ENCODE data around the gene SEM1. TPM values are rescaled to one million over a fixed set of nuclear protein-coding genes. Genes with fewer than 3 reads are reported as not detected.

SEM1 gene
- total and polyA plus RNA-seq, 9 of the 15 experiments (the other 6 are each of a cell fraction or from before 2014, with no cell fraction given), result 74.7 to 938 (median 454) TPM

GRCh38 chr7:96695581-96695980, 14.1 kb downstream of the SEM1 start:
- Histone ChIP-seq H3K27me3 (ENCODE audit: control insufficient read depth in 2 of 2, insufficient read depth in 2 of 2, low read length in 2 of 2) (no peaks in the 10 kb centered on the region), H3K9me1 (ENCODE audit: control insufficient read depth, insufficient read depth, low read length) (no peaks in the 10 kb centered on the region), H3K79me2 (ENCODE audit: control insufficient read depth, insufficient read depth, low read length) (peaks cover 67% of the 10 kb centered on the region), H3K4me1 (replicated peaks in 1 of 2; ENCODE audit: control insufficient read depth in 2 of 2, insufficient read depth in 2 of 2, low read length in 2 of 2) (no peaks in the 10 kb centered on the region), H2AFZ (ENCODE audit: low read depth, low read length) (no peak overlapping the region), H3K27ac (ENCODE audit: extremely low read depth, low read depth, low read length) (no peak overlapping the region), H3K9me3 (replicated peaks; ENCODE audit: control insufficient read depth, insufficient read depth, low read depth, low read length) (no peaks in the 10 kb centered on the region), H3K9ac (ENCODE audit: insufficient read depth in 1 of 2, low read depth in 2 of 2, low read length in 2 of 2) (no peak overlapping the region), H3K4me3 (no peak overlapping the region), H3K36me3 (ENCODE audit: control insufficient read depth, insufficient read depth, low read length) (peaks cover 29% of the 10 kb centered on the region), H3K4me2 (ENCODE audit: insufficient read depth, low read length) (no peak overlapping the region), H4K20me1 (replicated peaks; ENCODE audit: control insufficient read depth, insufficient read depth, low read length) (peaks cover 16% of the 10 kb centered on the region; the same call in 1 of the 2 replicates)
- ATAC-seq (no peak), FAIRE-seq (no peak), DNase-seq (ENCODE audit: extremely low read depth in 1 of 4, low spot score in 3 of 4) (no peak)
- intact Hi-C loops (cut with micrococcal nuclease), result no loop called here
- POLR2A ChIA-PET, result no interaction called here
- in situ Hi-C loops (cut with MboI), result no loop called here
- TF ChIP-seq KDM2B (CRISPR knock-in tag; IDR thresholded peaks at IDR 0.05) (no peak), ZZZ3 (IDR thresholded peaks at IDR 0.05) (no peak), HDAC6 (IDR thresholded peaks at IDR 0.05; ENCODE audit: low read depth, low read length) (no peak), ZBED1 (IDR thresholded peaks at IDR 0.05) (no peak), HSF4 (CRISPR knock-in tag; IDR thresholded peaks at IDR 0.05; ENCODE audit: borderline replicate concordance) (no peak), RNF2 (IDR thresholded peaks at IDR 0.05) (no peak), NCOA4 (IDR thresholded peaks at IDR 0.05; ENCODE audit: partially characterized antibody) (no peak), RERE (CRISPR knock-in tag; IDR thresholded peaks at IDR 0.05; ENCODE audit: borderline replicate concordance) (no peak), SNIP1 (IDR thresholded peaks at IDR 0.05; ENCODE audit: low read depth) (no peak), CBX8 (IDR thresholded peaks at IDR 0.05; ENCODE audit: borderline replicate concordance, extremely low read depth, low read depth, low read length, poor library complexity, severe bottlenecking) (no peak)
- BruUV-seq (replicated peaks), result no TSS peak
- 81% methylated on average over 1 of the region's 1 CpG for WGBS (ENCODE audit: insufficient coverage, low coverage, missing lambda C conversion rate)
- CTCF ChIA-PET (ENCODE audit: low intra/inter-chr PET ratio), result no interaction called here
